ENCODE data around the gene SUMF2.
"Not testable (repeated sequence)": the region's sequence is repeated elsewhere in the genome, so short reads cannot be mapped to it uniquely, and the experiment has no call there.

Gene SUMF2

DNA sequence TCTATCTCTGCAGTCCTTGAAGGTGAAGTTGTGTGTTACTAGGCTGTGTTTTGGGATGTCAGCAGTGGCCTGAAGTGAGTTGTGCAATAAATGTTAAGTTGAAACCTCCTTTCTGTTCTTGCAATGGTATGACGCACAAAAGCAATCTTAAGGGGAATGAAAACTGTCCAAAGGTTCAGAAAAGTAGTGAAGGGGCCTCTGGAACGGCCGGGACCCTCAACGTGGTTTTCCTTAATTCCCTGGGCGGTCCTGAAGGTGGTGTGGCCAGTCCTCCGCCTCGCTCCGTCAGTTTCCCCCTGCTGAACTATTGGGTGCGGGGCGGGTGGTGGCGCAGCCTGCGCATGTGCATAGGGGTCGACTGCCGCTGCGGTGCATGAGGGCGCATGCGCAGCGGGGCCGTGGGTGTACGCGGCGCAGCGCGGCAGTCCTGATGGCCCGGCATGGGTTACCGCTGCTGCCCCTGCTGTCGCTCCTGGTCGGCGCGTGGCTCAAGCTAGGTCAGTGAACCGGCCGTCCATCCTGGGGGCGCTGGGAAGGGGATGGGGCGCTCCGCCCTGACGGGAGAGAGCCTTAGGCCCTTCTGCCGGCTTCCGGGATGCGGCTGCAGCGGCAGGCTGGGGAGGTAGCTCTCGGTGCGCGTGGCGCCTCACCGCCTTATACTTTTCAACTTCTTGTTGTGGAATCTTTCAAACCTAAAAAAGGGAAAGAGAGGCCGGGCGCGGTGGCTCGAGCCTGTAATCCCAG is at the start of gene SUMF2:
Gene SUMF2, plus strand, starts transcription at position 405 of the 744 bp plus-strand sequence. Its CDS starts 26 bp downstream, at position 431.
- H3K4me3 ChIP-seq (replicated peaks in 1 of 2; ENCODE audit: low read depth in 2 of 2, low read length in 2 of 2): peak within 1 kb of the TSS; percentile 74 to 90
- peak; percentile 12 for TF ChIP-seq CTCF (IDR thresholded peaks at IDR 0.05; ENCODE audit: low read depth, low read length)
- DNase-seq (ENCODE audit: low read depth in 2 of 2): peak; percentile 90 to 91

- DNase-seq (ENCODE audit: low read depth in 2 of 2): peak in 1 of 2 donors; percentile 54
- H3K4me3 ChIP-seq (replicated peaks in 1 of 2; ENCODE audit: low read depth in 2 of 2, low read length in 2 of 2): not testable (repeated sequence)
Measured at GRCh38 chr7:56017015-56017414, 47.1 kb upstream of the SUMF2 start.

- no peak overlapping the region for H3K4me3 ChIP-seq (replicated peaks in 1 of 2; ENCODE audit: low read depth in 2 of 2, low read length in 2 of 2)
- no peak for TF ChIP-seq CTCF (IDR thresholded peaks at IDR 0.05; ENCODE audit: low read depth, low read length)
- no peak for DNase-seq (ENCODE audit: low read depth in 2 of 2)
Measured at GRCh38 chr7:56019501-56019900, 44.6 kb upstream of the SUMF2 start.

DNA sequence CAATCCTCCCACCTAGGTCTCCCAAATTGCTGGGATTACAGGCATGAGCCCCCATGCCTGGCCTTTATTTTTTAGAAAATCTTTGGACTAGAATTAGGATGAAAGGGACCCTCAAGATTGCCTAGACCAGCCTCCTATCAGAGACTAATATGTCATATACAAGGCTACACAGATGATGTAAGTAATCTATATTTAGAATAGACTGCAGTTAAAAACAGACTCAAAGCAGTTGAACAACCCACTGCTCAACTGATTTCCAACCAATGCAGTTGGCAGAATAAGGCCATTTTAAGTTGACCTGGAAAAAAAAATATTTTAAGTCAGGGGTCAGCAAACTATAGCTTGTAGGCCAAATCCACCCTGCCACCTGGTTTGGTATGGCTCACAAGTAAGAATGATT is 40.6 kb upstream of the SUMF2 start:
- TF ChIP-seq CTCF (IDR thresholded peaks at IDR 0.05; ENCODE audit: low read depth, low read length): no peak
- DNase-seq (ENCODE audit: low read depth in 2 of 2): no peak
- H3K4me3 ChIP-seq (replicated peaks in 1 of 2; ENCODE audit: low read depth in 2 of 2, low read length in 2 of 2): no peak overlapping the region

- TF ChIP-seq CTCF (IDR thresholded peaks at IDR 0.05; ENCODE audit: low read depth, low read length): no peak
- no peak for DNase-seq (ENCODE audit: low read depth in 2 of 2)
- H3K4me3 ChIP-seq (replicated peaks in 1 of 2; ENCODE audit: low read depth in 2 of 2, low read length in 2 of 2): no peak overlapping the region
Measured at GRCh38 chr7:56026538-56026937, 37.5 kb upstream of the SUMF2 start.

DNA sequence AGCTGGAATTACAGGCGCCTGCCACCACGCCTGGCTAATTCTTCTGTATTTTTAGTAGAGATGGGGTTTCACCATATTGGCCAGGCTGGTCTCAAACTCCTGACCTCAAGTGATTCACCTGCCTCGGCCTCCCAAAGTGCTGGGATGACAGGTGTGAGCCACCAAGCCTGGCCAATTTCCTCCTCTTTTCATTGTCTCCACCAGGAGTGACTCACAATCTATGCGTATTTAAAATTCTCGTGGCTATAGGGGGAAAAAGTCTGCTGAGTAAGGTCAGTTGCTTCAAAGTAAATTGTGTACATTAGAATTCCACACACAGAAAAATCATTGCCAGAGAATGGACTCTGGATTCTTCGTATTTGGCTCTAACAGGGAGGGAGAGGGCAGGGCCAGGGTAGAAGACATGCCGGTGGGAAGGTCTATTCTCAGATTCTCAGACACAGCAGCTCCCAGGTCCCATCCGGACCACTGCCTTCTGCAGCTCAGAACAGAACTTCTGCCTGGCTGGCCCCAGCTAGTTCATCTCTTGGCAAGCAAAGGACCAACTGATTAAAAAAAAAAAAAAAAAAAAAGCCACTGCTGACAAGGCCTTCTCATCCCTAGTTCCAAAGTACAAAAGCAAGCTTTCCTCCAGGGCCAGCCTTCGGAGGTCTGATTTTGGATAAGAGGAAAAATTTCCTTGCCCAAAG is 35.0 kb upstream of the SUMF2 start:
- no peak overlapping the region for H3K4me3 ChIP-seq (replicated peaks in 1 of 2; ENCODE audit: low read depth in 2 of 2, low read length in 2 of 2)
- TF ChIP-seq CTCF (IDR thresholded peaks at IDR 0.05; ENCODE audit: low read depth, low read length): no peak
- peak in 1 of 2 donors; percentile 52 for DNase-seq (ENCODE audit: low read depth in 2 of 2)

DNA sequence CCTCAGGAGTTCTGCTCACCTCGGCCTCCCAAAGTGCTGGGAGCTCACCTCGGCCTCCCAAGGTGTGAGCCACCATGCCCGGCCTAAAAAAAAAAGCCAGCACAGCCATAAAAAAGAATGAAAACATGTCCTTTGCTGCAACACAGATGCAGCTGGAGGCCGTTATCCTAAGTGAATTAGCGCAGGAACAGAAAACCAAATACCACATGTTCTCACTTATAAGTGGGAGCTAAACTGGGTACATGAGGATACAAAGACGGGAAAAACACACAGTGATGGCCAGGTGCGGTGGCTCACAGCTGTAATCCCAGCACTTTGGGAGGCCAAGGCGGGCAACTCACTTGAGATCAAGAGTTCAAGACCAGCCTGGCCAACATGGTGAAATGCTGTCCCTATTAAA is 33.7 kb upstream of the SUMF2 start:
- no peak overlapping the region for H3K4me3 ChIP-seq (replicated peaks in 1 of 2; ENCODE audit: low read depth in 2 of 2, low read length in 2 of 2)
- TF ChIP-seq CTCF (IDR thresholded peaks at IDR 0.05; ENCODE audit: low read depth, low read length): no peak
- no peak for DNase-seq (ENCODE audit: low read depth in 2 of 2)

DNA sequence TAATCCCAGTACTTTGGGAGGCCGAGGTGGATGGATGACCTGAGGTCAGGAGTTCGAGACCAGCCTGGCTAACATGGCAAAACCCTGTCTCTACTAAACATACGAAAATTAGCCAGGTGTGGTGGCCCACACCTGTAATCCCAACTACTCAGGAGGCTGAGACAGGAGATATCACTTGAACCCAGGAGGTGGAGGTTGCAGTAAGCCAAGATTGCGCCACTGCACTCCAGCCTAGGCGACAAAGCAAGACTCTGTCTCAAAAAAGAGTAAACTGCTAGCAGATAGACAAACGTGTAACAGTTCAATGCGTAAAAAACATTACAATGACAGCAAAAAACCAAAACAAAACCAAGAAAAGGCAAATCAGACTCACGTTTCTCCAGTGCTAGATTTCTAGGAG is 32.5 kb upstream of the SUMF2 start:
- not testable (repeated sequence) for H3K4me3 ChIP-seq (replicated peaks in 1 of 2; ENCODE audit: low read depth in 2 of 2, low read length in 2 of 2); DNase-seq (ENCODE audit: low read depth in 2 of 2)

GRCh38 chr7:56032578-56032977 is 31.5 kb upstream of the SUMF2 start:
- H3K4me3 ChIP-seq (replicated peaks in 1 of 2; ENCODE audit: low read depth in 2 of 2, low read length in 2 of 2); DNase-seq (ENCODE audit: low read depth in 2 of 2): not testable (repeated sequence)

Measured in cardiac fibroblast (primary cell).